Stimulated activated CD8-positive, alpha-beta memory T cell treated with anti-CD3 and anti-CD28 coated beads, Interleukin-12 subunit alpha, Interleukin-12 subunit beta, amount 100 ng/mL, for 24 hours (primary cell): ENCODE measurements around the gene DRGX.

Experiments used
- DNase-seq: peaks from one replicate; pipeline ENCODE4 v3.0.0-alpha.2; 2020; ENCODE audit errors: extremely low read depth

Gene DRGX

GRCh38 chr10:49383853-49384252 lies 12.0 kb downstream of the DRGX start:
- DNase-seq: no peak

GRCh38 chr10:49382826-49383225 lies 13.1 kb downstream of the DRGX start:
- DNase-seq: no peak

- DNase-seq: no peak
These were observed 13.7 kb downstream of the DRGX start for GRCh38 chr10:49382226-49382625.

- no peak for DNase-seq
These were observed 14.6 kb downstream of the DRGX start for GRCh38 chr10:49381111-49381900.

GRCh38 chr10:49379596-49380410 lies 16.1 kb downstream of the DRGX start:
- no peak for DNase-seq

GRCh38 chr10:49377256-49377655 lies 18.6 kb downstream of the DRGX start:
- no peak for DNase-seq

GRCh38 chr10:49375611-49376010 lies 20.3 kb downstream of the DRGX start:
- no peak for DNase-seq

GRCh38 chr10:49374740-49375139 lies 21.1 kb downstream of the DRGX start:
- no peak for DNase-seq

GRCh38 chr10:49373361-49373760 lies 22.5 kb downstream of the DRGX start:
- no peak for DNase-seq

GRCh38 chr10:49371967-49372366 lies 23.9 kb downstream of the DRGX start:
- no peak for DNase-seq

GRCh38 chr10:49370326-49371100 lies 25.4 kb downstream of the DRGX start:
- no peak for DNase-seq

GRCh38 chr10:49369216-49370162 lies 26.4 kb downstream of the DRGX start:
- no peak for DNase-seq

GRCh38 chr10:49368256-49368655 lies 27.6 kb downstream of the DRGX start:
- no peak for DNase-seq

GRCh38 chr10:49367600-49367999 lies 28.3 kb downstream of the DRGX start:
- DNase-seq: no peak

GRCh38 chr10:49366460-49366859 lies 29.4 kb downstream of the DRGX start:
- DNase-seq: no peak

GRCh38 chr10:49365675-49366415 lies 30.0 kb downstream of the DRGX start:
- DNase-seq: no peak

- no peak for DNase-seq
These were observed 30.6 kb downstream of the DRGX start for GRCh38 chr10:49365275-49365674.

GRCh38 chr10:49364747-49365146 lies 31.1 kb downstream of the DRGX start:
- no peak for DNase-seq

GRCh38 chr10:49364051-49364450 lies 31.8 kb downstream of the DRGX start:
- DNase-seq: no peak

- DNase-seq: no peak
These were observed 32.4 kb downstream of the DRGX start for GRCh38 chr10:49363309-49364031.
